HG02571 (cell line): Measurements from ENCODE around the gene ZSWIM5.
"Not testable (repeated sequence)": the region's sequence is repeated elsewhere in the genome, so short reads cannot be mapped to it uniquely, and the experiment has no call there.

Experiments
- ATAC-seq: cut with Tn5 transposase; IDR thresholded peaks from one replicate; pipeline ENCODE4 v1.9.1; 2021; ENCODE audit warnings: mild to moderate bottlenecking, moderate library complexity; ENCODE audit not compliant: unreplicated experiment

The ZSWIM5 gene

GRCh38 chr1:45008516-45008915 lies 197.9 kb downstream of the ZSWIM5 start:
- no peak for ATAC-seq

GRCh38 chr1:45008076-45008475 lies 198.3 kb downstream of the ZSWIM5 start:
- ATAC-seq = no peak

DNA sequence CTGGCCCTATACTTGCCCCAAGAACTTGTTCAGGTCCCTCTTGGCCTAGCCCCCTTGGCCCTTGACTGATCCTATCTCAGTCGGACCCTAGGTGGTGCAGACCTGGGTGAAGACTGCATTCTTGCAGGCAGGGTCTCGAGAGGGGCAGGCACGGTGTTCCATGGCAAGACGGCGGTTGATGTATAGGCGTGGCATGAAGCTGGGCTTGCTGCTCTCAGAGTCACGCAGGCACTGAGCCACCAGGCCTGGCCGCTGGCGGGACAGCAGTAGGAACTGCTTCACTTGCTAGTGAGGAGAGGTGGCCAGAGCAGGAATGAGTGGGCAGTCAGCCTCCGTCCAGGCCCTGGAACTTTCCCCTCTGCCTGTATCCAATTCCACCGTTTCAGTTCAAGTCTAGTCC lies 199.1 kb downstream of the ZSWIM5 start:
- no peak for ATAC-seq

- ATAC-seq = no peak
Measured at GRCh38 chr1:45005761-45006160, 200.6 kb downstream of the ZSWIM5 start.

DNA sequence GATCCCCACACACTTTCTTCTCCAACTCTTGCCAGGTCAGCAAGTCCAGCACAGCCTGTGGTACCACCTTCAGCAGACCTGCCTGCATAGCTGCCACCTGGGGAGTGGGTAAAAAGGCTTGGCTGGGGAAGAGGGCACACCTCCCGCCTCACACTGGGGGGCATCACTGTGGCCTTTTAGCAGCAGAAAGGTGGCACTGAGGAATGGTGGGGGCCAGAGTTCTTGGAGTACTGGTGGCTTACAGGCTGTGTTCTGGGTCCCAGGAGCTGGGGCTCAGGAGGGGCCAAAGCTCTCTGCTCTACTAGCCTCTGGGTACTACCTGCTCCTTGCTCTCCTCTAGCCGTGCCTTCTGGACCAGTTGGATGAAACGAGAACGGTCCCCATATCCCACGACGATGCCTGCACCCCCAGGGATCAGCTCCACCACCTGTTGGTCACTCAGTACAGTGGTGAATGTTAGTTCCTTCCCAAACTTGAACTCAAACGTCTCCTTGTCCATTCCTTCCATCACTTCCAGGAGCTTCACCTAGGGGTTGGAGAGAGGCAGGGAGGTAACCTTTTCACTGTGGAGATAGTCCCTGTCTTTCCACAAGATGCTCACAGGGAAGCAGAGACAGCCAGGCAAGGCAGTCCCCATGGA lies 202.0 kb downstream of the ZSWIM5 start:
- ATAC-seq = no peak

DNA sequence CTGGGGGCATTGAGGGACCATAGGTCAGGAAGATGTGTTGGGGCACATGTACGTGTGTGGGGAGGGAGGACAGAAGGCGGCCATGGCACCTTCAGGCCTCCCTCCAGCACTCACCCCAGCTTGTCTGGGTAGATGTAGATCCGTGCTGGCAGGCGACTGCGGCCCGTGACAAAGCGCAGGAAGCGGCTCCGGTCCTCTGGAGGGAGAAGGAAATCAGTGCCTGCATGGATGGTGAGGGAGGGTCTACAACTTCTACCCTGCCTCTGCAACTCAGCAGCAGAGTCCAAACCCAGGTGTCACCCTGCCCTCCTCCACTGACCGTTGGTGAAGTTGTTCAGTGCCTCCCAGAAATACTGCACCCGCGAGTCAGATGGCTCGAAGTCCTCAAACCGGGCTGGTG lies 202.7 kb downstream of the ZSWIM5 start:
- ATAC-seq = no peak

GRCh38 chr1:45002650-45003645 lies 203.5 kb downstream of the ZSWIM5 start:
- no peak for ATAC-seq

- ATAC-seq = not testable (repeated sequence)
Measured at GRCh38 chr1:45001576-45001975, 204.8 kb downstream of the ZSWIM5 start.

- no peak for ATAC-seq
Measured at GRCh38 chr1:45001011-45001481, 205.4 kb downstream of the ZSWIM5 start.

- ATAC-seq = no peak
Measured at GRCh38 chr1:44999232-44999631, 207.2 kb downstream of the ZSWIM5 start.

DNA sequence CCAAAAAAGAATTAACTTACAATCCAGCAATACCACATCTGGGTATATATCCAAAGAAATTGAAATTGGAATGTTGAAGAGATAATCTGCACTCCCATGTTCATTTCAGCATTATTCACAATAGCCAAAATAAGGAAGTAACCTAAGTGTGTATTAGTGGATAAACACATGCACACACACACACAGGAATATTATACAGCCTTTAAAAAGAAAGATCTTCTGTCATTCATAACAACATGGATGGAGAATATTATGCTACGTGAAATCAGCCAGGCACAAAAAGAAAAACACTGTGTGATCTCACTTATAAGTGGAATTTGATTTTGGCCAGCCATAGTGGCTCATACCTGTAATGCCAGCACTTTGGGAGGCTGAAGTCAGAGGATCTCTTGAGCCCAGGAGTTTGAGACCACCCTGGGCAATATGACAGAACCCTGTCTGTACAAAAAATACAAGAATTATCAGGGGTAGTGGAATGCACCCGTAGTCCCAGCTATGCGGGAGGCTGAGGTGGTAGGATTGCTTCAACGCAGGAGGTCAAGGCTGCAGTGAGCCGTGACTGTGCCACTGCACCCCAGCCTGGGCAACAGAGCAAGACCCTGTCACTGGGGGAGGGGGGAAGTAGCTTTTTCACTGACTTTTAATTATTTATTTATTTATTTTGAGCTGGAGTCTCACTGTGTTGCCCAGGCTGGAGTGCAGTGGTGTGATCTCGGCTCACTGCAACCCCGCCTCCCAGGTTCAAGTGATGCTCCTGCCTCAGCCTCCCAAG lies 210.8 kb downstream of the ZSWIM5 start:
- no peak for ATAC-seq

- ATAC-seq = no peak
Measured at GRCh38 chr1:44994309-44994898, 212.0 kb downstream of the ZSWIM5 start.

- no peak for ATAC-seq
Measured at GRCh38 chr1:44988531-44989156, 217.8 kb downstream of the ZSWIM5 start.

DNA sequence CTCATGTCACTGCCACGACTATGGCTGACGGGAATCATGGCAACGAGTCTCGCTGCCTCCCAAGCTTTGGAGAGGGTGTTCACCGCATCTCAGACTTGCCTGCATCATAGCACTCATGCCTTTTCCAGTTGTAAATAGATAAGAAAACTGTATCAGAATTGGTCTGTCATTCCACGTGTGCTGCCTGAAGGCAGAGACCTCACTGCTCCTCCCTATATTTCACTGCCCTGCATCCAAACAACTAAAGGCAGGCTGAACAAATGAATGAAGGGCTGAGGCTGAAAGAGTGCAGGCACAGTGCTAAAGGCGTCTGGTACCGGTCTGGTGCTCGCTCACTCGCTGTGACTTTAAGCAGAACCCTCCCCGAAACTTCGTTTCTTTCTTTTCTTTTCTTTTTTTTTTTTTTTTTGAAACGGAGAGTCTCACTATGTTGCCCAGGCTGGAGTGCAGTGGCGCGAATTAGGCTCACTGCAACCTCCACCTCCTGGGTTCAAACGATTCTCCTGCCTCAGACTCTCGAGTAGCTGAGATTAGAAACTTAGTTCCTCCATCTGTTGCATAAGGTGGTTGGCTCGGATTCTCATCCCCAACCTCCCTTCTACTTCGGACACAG lies 220.6 kb downstream of the ZSWIM5 start:
- peak; percentile 6 for ATAC-seq

GRCh38 chr1:44977372-44977771 lies 229.0 kb downstream of the ZSWIM5 start:
- ATAC-seq = not testable (repeated sequence)

DNA sequence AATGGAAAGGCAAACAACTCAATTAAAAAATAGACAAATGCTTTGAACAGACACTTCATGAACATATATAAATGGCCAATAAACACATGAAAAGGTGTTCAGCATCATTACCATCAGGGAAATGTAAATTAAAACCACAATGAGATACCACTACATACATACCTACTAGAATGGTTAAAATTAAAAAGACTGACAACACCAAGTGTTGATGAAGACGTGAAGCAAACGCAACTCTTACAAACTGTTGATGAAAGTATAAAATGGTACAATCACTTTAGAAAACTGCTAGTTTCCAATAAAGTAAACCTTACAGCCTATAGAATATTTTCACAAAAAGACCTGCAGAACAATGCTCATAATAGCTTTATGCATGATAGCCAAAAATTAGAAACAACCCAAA lies 230.2 kb downstream of the ZSWIM5 start:
- no peak for ATAC-seq

DNA sequence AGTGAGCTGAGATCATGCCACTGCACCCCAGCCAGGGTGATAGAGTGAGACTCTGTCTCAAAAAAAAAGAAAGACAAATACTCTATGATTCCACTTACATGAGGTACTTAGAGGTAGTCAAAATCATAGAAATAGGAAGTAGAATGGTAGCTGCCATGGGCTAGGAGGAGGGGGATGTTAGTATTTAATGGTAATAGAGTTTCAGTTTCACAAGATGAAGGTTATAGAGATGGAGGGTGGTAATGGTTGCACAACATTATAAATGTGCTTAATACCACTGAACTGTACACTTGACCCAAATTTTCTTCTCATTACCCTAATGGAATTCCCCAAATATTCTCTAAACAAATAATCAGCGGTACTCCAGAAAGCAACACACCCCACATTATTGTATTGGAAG lies 232.8 kb downstream of the ZSWIM5 start:
- no peak for ATAC-seq

DNA sequence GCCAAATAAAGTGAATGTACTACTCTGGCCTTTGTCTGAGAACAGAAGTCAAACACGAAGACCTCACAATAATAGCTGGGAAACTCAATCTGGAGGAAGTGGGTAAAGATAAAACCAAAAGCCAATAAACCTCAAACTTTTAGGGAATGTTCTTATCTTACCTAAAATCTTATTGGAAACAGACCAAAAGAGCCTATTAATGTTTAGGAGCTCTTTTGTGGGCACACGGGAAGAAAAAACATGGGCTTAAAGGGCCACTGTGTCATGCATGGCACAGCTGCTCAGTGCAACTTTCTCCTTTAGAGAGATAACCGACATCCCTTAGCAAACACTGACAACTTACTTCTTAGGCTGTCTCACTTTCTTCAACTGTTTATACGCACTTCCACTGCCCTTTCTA lies 236.1 kb downstream of the ZSWIM5 start:
- no peak for ATAC-seq
